GM12873 (cell line): ENCODE data around the gene CNTFR.

Source experiments
- TF ChIP-seq, protein P1 (sequence below): IDR thresholded peaks from 2 replicates; pipeline ENCODE4 v1.5.1; 2012; ENCODE audit warnings: low read depth, mild to moderate bottlenecking, moderate library complexity, low read length, control low read depth; ENCODE audit not compliant: insufficient read depth; ENCODE audit errors: missing control alignments

Gene CNTFR

GRCh38 chr9:34624475-34625185, 35.1 kb upstream of the CNTFR start:
- TF ChIP-seq, protein P1, sequence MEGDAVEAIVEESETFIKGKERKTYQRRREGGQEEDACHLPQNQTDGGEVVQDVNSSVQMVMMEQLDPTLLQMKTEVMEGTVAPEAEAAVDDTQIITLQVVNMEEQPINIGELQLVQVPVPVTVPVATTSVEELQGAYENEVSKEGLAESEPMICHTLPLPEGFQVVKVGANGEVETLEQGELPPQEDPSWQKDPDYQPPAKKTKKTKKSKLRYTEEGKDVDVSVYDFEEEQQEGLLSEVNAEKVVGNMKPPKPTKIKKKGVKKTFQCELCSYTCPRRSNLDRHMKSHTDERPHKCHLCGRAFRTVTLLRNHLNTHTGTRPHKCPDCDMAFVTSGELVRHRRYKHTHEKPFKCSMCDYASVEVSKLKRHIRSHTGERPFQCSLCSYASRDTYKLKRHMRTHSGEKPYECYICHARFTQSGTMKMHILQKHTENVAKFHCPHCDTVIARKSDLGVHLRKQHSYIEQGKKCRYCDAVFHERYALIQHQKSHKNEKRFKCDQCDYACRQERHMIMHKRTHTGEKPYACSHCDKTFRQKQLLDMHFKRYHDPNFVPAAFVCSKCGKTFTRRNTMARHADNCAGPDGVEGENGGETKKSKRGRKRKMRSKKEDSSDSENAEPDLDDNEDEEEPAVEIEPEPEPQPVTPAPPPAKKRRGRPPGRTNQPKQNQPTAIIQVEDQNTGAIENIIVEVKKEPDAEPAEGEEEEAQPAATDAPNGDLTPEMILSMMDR, result no peak

GRCh38 chr9:34623374-34624235, 34.1 kb upstream of the CNTFR start:
- TF ChIP-seq, protein P1, result no peak

GRCh38 chr9:34620061-34620994, 30.8 kb upstream of the CNTFR start, which contains the start of gene DCTN3:
DCTN3 (minus strand) TSS chr9:34620495; CDS start chr9:34620464, 31 bp downstream.
- TF ChIP-seq, protein P1, result no peak

DNA sequence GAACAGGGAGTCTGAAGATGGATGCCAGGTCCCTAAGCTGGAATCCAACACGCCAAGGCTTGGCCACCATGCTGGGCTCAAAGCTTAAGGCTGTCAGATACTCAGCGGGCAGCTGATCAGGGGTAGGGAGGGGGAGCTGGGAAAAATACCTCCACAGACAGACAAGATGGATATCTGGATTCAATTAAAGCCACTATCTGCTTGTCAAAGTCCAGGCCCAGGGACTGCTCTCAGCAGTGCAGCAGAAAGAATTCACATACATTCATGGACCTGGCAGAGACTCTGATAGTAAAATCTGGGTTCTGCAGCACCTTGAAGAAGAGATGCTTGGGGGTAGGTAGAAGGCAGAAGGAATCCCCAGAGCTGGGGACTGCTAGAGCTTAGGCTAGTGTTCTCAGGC, 25.6 kb upstream of the CNTFR start:
- TF ChIP-seq, protein P1, result no peak

DNA sequence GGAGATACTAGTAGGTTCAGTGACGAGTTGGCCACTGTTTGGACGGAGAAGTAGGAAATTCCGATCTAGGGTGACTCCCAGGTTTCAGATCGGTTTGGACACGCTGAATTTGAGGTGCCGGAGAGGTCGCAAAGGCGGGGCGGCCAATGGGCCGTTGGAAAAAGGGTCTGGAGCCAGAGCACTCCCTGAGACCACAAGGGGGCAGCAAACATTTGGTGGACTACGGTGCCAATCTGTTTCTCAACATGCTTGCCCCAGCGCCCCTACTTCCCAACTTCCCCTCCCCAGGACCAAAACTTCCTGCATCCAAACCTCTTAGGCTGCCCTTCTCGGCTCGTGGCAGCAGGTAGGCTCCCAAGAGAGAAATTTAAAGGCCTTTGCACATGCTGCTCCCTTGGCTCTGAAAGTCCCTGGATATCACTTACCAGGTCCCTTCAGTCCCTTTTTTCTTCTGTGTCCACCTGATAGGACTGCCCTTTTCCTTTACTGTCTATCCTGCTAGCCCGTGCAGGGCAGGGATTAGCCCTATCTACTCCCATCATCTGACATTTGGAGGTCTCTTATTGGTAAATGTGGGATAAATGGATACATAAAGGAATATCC, 23.4 kb upstream of the CNTFR start:
- TF ChIP-seq, protein P1, result peak; percentile 95

GRCh38 chr9:34611811-34612787, 22.6 kb upstream of the CNTFR start, which contains the start of gene RPP25L:
RPP25L (minus strand) TSS chr9:34612097; CDS start chr9:34611296, 801 bp downstream.
- TF ChIP-seq, protein P1, result no peak
